ENCODE results near the gene SIK3.
"Not testable (repeated sequence)": the region's sequence is repeated elsewhere in the genome, so short reads cannot be mapped to it uniquely, and the experiment has no call there.

The SIK3 gene

DNA sequence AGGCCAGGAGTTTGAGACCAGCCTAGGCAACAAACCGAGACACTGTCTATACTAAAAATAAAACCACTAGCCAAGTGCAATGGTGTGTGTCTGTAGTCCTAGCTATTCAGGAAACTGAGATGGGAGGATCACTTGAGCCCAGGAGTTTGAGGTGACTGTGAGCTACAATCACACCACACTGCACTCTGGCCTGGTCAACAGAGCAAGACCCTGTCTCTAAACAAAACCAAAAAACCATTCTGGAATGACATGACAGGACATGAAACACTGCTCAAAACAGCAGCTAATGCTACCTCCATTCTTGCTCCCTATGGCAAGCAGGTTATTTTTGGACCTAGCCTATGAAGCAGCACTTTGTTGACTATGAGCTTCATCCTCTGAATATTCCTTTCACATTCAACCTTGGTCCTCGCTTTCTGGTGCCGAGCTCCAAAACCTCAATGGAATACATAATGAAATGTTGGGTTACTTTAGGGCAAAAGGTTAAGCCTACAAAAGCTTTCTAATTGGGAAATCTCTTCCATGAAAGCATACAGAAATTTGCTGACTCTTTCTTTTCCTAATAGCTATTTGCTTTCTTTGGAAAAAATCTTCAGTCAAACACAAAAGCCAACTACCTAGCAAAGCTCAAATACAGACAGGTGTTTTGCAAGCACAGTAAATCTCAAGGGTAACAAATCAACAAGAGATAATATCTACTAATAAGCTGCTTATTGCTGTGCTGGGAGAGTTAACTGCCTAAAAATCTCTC is 21.1 kb downstream of the SIK3 start:
- DNase-seq = no peak

DNA sequence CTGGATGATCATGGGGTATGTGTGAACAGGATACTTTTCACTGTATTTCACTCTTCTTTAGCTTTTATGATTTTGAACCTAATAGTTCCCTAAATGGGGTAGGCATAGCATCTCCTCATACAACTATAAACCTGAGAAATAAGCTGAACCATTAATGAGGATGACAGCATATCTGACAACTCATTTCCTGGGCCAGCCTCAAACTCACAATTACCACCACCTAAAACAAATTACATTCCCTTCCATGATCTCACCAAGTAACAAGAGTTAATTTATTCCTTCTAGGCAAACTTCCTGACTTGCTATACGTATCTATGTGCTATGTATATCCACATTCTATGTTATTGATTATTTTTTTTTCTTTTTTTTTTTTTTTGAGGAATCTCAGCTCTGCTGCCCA is 23.0 kb downstream of the SIK3 start:
- DNase-seq = no peak

DNA sequence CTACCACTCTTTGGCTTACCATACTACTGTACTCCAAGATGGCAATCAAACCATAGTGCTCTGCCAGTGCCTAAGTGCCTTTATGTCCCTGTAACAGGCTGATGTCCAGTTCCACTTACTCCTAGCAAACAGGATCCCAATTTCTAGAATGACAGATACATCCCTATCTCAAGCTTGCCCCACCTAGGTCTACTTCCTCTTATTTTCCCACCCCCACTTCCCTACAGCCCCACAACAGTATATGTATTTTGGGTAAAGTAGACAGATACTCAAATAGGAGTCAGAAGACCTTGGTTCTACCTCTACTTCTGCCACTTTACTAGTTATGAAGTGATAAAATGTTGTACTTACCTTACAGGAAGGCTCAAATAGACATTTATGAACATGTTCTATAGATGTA is 24.1 kb downstream of the SIK3 start:
- no peak for DNase-seq

DNA sequence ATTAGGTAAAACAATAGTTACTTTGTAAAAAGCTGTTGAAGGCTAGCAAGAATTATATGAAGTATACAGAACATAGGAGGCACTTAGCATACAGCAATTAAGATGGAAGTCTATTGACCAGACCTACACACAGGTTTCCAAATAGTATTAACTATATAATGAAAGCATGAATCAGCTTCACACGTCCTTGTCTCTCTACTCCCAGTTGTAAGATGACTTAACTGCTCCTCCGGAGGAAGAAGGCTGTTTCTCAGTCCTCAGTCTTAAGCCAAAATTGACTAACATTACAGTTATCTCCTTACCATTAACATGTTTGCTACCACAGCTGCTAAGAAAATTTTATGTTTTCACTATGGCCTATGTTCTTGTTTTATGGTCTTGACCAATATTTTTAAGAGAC is 24.7 kb downstream of the SIK3 start:
- peak in 1 of 5 donors; percentile 52 for DNase-seq

DNA sequence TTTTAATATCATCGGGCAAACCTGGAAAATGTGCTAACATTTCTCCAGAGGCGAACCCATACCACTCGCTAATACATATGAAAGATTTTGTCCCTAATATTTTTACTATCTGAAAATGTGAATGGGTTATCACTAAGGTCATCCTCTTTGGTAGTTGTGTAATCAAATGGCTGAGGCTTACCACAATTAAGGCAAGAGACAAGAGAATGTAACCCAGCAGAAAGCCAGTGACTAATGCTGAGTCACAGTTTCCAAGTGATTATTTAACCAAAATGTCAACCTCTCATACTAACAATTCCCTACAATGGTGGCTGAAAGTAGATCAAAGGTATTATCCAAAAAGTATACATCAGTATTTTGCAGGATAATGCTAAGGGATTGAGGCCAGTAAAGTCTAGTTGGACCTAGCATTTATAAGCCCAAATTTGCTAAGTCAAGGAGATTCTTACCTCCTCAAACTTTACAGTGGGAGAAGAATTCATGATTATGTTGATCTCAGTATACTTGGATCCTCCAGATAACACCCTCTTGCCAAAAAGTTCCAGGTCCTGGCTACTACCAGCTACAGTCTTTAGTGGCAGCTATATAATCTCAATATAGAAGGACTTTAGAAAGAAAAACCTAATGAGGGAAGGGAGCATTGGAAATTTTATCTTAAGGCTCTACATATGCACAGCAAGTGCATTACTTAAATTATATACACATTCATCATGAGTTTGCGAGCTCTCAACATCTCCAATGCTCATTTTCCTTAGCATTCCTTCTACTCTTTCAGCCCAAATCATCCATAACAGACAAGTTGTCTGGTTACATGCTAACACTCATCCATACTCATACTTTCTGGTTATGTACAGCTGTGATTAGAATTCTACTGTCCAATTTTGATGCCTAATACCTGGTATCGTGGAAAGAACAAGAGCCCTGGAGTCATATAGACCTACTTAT is 25.4 kb downstream of the SIK3 start:
- peak in 1 of 5 donors; percentile 58 for DNase-seq

DNA sequence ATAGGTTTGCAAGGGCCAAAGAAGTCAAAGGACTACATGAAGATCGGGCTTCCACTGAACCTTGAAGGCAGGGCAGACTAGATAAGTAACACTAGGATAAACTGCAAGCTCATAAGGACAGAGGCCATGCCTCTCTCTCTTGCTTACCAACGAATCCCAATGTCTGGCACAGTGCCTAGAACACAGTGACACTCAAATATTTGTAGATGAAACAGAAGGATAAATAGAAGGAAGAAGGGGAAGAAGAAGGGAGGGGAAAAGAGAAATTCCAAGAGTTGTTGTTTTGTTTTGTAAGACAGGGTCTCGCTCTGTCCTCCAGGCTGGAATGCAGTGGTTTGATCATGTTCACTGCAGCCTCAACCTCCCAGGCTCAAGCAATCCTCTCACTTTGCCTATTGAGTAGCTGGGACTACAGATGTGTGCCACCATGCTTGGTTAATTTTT is 26.9 kb downstream of the SIK3 start:
- no peak for DNase-seq

DNA sequence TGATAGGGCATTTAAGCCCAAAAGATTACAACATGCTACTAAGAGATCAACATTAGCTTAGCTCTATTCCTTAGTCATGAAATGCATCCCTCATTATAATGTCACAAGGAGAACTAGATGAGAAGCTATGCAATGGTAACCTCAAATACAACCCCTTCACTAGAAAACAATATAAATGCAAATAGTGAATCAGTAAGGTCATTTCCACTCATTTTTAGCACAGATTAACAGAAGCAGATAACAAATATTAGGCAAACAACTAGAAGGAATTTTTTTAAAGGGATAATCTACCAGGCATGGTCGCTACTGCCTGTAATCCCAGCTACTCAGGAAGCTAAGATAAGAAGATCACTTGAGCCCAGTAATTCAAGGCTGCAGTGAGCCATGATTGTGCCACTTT is 28.2 kb downstream of the SIK3 start:
- no peak for DNase-seq

DNA sequence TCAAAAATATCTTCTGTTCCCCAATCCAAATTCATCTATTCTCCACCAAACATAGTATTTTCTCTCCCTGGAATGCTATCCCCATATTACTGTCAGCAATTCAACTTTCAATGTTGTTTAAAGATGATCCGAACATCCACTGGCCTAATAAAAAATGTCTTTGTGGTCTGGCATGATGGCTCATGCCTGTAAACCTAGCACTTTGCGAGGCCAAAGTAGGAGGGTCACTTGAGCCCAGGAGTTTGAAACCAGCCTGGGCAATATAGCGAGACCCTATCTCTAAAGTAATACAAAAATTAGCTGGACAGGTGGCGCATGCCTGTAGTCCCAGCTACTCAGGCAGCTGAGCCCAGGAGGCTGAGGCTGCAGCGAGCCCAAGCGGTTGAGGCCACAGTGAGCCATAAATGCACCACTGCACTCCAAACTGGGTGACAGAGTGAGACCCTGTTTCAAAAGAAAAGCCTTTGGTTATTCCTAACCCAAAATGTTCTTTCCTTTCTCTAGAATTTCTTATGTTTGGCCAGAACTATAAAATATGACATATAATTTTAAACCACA is 29.8 kb downstream of the SIK3 start:
- no peak for DNase-seq

DNA sequence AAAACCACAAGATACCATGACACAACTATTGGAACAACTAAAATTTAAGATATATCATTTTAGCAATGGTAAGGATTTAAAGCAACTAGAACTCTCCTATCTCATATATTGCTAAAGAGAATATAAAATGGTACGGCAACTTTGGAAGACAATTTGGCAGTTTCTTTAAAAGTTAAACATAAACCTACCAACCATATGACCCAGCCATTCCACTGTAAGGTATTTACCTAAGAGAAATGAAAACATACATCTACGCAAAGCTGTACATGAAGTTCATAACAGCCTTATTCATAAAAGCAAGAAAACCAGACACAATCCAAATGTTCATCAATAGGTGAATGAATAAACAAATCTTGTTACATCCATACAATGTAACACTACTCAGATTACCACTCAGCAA is 31.3 kb downstream of the SIK3 start:
- no peak for DNase-seq

DNA sequence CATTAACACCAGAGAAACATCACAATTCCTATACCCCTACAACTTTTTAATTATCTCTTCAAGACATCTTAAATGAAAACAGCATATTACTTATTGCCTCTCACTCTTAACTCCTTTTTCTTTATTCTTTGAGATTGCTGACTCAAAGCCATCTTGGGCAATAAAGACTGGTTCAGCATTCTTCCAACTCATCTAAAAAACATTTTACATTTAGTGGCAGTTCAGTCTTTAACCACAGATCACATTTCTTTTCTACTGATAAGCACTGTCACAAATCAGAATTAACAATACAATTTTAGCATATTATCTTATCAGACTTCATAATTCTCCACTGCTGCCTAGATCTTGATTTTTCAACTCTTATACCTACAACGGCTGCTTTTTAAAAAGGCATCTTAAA is 34.0 kb downstream of the SIK3 start:
- DNase-seq = peak in 1 of 5 donors; percentile 14

DNA sequence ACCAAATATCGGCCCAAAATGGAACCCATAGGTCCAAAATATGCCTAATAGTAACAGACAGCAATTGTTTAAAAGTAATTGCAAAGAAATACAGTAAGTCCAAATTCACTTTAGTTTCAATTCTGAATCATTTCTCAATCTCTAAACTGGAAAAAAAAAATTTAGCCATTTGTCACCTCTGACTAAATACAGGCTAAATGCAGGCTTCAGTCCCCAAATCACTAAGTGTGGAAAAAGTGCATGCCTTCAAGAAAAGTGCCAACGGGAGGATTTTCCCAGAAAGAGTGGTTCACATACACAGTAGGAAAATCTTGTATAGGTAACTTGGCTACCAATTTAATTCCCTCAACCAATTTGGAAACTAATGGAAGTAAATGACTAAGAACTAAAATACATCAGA is 35.7 kb downstream of the SIK3 start:
- peak in 1 of 5 donors; percentile 16 for DNase-seq

DNA sequence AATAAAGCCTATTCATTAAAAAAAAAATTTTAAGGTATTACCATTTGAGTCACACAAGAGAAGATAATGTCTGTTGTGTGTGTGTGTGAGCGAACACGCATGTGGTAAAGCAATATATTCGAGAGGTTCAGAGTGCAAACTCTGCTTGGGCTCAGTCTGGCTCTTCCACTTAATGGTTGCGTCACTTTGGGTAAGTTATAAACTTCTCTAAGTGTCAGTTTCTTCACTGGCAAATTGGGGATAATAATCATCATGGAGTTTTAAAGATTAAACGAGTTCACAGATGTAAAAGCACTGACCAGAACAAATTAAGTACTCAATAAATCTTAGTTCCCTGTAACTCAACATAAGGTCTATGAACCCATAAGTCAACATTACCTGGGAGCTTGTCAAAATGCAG is 37.0 kb downstream of the SIK3 start:
- DNase-seq = no peak

DNA sequence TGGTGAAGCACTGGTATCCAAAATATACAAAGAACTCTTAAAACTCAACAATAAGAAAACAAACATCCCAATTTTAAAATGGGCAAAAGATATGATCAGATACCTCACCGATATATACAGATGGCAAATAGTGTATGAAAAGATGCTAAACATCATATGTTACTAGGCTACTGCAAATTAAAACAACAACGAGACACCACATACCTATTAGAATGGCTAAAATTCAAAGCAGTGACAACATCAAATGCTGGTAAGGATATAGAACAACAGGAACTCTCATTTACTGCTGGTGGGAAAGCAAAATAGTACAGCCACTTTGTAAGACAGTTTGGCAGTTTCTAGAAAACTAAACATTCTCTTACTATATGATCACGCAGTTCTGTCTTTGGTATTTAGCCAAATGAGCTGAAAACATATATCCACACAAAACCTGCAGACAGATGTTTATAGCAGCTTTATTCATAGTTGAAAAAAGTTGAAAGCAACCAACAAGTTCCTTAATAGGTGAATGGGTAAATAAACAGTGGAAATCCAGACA is 38.5 kb downstream of the SIK3 start:
- no peak for DNase-seq

DNA sequence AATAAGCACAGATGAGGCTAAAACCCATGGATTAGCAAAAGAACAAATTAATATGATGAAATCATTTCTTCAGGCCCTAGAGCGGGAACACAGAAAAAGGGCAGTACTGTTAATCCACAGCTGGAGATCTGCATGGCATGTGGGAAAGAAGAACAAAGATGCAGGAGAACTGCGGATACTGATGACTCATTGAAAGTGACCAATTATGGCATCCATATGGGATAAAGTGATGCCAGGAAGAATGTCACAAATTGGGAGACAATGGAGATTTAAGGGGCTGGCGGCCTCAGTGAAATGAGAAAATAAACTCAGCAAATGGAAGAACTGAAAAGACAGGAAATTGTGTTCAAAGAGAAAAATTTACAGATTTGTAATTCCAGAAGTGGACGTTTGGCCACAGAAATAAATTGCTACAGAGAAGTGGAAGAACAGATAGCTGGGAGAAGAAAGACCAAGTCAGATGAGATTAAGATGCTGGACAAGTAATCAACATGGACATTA is 39.4 kb downstream of the SIK3 start:
- DNase-seq = no peak

DNA sequence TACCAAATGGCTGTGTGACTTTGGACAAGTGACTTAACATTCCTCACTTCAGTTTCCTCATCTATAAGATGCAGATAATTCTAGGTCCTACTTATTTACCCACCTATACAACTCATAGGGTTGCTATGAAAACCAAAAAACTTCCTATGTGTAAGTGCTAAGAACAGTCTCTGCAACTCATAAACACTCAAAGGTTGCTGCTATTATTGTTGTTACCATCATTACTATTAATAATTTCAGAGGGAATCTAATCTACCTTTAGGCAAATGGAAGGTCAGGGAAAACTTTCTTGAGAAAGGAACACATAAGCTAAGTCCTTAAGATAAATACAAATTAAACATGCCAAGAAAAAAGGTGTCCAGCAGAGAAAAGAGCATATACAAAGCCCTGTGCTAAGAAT is 40.5 kb downstream of the SIK3 start:
- DNase-seq = no peak

DNA sequence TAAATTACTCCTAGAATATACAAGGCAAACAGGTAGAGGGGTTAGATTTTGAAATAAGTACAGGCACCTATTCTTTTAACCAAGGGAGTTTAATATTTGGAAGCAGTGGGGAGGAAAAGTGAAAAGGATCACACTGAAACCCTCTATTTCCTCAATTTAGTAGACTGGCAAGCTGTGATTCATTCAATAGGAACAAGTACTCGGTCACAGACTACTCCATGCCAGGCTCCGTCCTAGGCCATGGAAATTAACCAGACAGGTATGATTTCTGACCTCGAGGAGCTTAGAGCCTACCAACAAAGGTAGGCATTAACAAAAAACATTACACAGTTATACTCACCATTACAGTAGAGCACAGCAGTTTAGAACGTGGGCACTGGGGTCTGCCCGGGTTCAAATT is 40.9 kb downstream of the SIK3 start:
- no peak for DNase-seq

DNA sequence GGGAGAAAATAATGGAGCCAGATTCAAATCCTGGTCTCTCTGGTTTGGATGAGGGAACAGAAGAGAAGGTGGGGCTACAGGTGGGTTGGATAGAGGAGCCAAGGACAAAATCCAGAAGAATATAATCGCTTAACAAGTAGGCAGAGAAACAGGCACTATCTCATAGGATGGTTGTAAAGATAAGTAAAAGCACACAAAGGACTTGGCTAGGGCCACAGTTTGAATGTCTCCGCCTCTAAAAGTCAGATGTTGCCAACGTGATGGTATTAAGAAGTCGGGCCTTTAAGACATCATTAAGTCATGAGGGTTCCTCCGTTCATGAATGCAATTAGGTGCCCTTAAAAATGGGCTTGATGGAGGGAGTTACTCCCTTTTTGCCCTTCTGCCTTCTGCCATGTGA is 42.8 kb downstream of the SIK3 start:
- DNase-seq = no peak

DNA sequence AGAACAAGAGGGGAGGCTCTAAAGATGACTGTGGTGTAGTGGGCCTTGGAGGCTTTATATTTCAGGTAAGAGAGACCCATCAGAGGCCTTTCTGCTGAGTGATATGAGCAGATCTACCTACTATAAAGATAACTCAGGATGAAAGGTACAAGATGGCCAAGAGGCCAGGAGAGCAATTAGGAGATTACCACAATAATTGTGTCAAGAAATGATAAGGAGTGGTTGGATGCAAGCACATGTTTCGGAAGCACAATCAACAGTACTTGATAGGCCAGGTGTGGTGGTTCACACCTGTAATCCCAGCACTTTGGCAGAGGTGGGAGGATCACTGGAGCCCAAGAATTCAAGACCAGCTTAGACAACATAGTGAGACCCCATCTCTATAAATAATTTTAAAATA is 43.8 kb downstream of the SIK3 start:
- DNase-seq = no peak

DNA sequence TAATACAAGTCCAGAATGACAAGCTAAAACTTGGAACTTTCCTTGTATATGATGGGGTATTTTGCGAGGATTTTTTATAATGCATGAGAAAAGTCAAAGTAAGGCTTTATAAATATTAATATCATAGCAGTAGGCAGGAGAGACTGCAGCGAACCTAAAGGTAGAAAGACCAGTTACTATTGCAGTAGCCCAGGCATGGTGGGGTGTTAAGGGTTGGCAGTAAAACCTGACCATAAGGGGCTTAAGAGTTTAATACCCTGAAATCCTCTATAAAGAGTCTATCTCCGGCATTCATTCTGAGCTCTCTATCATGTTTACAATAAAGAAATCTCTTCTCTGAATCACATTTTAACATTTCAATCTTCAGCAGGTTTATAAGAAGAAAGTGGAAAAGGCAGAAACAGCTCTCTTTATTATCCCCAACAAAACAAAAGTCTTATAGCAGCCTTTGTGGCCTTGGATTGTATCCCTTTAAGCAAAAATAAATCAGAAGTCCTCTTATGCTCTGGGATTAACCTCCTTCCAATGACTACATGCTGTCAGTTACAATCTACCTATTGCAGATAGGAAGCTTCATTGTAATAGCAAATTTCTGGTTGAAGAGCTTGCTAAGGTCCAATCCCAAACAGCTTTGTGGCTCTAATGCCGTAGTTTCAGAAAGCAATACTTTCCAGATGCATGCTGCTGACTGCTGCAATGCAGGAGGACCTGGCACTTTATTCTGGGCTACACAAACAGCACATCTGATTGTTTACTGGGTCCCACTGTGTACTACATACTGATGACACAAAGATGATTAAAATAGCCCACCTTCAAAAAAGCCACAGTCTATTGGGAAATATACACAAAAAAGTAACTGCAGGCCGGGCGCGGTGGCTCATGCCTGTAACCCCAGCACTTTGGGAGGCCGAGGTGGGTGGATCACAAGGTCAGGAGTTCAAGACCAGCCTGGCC is 45.8 kb downstream of the SIK3 start:
- no peak for DNase-seq

DNA sequence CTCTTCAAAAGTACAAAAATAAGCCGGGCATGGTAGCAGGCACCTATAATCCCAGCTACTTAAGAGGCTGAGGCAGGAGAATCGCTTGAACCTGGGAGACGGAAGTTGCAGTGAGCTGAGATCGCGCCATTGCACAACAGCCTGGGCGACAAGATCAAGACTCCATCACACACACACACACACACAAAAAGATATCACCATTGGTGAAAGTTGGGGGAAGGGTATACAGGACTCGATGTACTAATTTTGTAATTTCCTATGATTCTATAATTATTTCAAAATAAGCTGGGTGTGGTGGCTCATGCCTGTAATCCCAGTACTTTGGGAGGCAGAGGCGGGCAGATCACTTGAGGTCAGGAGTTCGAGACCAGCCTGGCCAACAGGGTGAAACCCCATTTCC is 48.1 kb downstream of the SIK3 start:
- not testable (repeated sequence) for DNase-seq

DNA sequence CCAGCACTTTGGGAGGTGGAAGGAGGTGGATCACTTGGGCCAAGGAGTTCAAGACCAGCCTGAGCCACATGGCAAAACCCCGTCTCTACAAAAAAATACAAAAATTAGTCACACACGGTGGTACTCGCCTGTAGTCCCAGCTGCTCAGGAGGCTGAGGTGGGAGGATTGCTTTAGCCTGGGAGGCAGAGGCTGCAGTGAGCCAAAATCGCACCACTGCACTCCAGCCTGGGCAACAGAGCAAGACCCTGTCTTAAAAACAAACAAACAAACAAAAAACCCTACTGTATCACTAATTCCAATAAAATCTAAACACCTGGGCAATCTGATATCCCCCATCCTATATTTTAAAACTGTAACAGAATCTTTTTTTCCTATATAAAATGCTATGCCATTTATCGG is 51.6 kb downstream of the SIK3 start:
- DNase-seq = not testable (repeated sequence)

DNA sequence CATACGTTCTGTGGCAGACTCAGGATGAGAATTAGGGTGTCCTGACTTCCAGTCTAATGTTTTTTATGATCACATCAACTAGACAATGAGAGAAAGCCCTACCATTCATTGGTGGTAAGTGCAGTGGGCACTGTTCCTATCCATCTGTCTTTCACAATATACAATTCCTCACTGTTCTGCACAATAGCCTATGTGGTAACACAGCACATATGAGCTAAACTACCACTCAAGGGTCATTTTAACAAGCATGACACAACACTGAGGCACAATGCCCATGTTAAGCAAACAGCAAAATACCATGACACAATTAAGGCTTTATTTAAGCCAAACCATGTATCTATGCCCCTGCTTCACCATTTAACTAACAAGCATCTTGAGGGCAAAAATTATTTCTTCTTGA is 52.3 kb downstream of the SIK3 start:
- DNase-seq = no peak
